GM21381 (cell line): ENCODE measurements around the gene MACROD2.
A peak's percentile ranks its signal among the peaks of the same experiment; 100 is the strongest.

Source experiments
- ATAC-seq: cut with Tn5 transposase; IDR thresholded peaks from one replicate; pipeline ENCODE4 v1.9.1; 2021; ENCODE audit warnings: mild to moderate bottlenecking, moderate library complexity; ENCODE audit not compliant: unreplicated experiment

Gene MACROD2

GRCh38 chr20:15061955-15062354, 1066.6 kb downstream of the MACROD2 start:
- no peak for ATAC-seq

DNA sequence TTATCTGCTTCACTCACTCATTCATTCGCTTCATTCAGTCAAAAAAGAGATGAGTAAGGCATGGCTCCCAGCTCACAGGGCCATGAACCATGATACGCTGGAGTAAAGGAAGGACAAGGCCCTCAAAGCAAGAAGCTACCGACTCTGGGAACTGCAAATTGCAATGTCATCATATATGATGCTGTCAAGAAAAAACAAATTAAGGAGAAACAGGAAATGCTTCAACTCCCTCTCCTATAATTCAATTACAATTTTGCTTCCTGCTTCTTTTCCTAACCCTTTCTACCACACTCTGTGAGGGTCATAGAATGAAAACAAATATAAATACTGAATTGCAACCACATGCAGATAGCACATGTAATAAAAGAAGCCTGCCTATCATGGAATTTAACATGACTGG, 1067.8 kb downstream of the MACROD2 start:
- ATAC-seq = no peak

- ATAC-seq = no peak
Observed at GRCh38 chr20:15064741-15065140, 1069.4 kb downstream of the MACROD2 start.

DNA sequence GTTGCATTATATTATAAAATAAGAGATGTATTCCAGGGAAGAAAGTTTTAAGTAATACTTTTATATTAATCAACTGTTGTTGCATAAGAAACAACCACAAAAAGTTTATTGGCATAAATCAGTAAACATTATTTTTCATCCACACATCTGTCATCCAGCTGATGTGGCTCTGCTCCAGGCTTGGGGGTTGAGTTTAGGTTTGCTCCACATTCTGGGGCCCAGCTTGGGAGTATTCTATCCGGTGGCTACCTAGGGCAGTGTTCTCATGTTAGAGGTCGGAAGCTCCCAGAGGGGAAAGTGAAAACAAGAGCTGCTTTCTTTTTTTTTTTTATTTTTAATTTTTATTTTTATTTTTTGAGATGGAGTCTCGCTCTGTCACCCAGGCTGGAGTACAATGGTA, 1070.5 kb downstream of the MACROD2 start:
- ATAC-seq = no peak

GRCh38 chr20:15068486-15068885, 1073.2 kb downstream of the MACROD2 start:
- ATAC-seq = no peak

DNA sequence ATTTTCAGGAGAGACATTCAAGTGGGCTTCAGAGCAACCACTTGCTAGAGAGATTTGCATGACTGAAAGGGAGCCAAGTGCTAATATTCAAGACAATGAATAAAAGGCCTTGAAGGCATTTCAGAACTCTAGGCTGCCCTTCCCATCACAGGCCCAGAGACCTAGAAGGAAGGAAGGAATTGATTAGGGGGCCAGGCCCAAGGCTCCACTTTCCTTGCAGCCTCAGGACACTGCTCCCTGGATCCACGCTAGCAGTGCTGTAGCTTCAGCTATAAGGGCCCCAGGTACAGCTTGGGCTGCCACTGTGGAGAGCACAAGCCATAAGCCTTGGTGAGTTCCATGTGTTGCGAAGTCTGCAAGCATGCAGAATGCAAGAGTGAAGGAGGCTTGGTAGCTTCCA, 1074.0 kb downstream of the MACROD2 start:
- ATAC-seq = no peak

DNA sequence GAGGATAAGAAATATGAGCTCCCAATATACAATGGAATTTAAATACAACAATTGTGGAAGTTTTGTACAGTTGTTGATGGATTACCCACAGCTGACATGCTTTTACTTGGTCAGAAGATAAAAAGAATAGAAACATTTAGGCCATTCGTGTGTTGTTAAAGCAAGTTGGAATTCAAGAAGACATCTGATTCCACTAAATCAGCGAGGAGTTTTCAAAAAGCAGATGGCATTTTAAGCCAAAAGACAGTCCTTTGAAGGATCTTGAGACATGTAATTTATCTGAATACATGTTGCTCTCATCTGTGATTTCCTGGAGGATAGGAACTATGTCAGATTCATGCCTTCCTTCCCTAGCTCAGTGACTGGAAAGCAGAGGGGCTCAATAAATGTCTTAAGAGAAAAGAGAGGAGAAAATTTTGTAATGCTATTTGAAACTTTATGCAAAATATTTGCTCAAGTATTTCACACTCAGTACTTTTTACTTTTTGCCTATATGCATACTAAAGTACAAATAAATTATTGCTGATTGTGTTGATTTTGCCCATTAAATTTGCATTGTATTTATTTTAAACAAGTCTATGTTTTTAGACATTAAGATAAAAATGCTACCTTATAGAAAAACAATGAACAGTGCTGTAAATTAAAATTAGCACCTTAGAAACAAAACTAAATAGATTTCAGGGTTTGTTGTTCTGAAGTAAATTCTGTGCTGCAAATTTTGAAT, 1075.9 kb downstream of the MACROD2 start:
- no peak for ATAC-seq

DNA sequence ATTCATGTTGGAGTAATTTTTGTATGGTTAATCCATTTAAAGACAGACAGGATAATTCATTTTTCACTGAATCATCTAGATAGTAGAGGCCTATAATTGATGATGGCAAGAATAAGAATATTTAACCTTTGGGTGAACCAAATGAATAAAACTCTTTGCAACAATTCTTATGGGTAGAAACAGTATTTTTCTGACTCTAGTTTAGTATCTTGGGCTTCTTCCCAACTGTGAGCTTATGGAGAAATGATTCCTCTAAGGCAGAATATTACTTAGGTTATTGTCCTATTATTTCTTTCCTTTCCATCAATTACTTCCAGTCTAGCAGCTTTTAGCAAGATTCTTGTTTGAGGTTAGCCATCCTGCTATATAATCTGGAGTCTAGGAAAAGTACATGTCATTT, 1077.0 kb downstream of the MACROD2 start:
- no peak for ATAC-seq

DNA sequence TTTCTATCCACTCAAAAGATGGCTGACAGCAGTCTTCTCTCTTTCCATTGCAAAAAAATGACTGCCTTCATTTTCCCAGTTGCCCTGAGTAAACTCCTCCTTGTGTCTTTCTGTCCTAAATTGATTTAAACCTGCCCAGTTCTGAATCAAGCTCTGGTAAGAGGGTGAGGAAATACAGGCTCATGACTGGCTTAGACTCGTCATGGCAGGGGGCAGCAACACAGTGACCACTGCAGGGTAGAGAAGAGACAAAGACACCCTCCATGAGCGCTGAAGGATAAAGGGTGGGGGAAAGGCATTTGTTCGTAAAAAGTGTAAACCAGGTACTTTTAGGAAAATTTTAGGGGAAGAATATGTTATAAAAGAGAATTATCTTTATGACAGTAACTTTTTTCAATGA, 1080.3 kb downstream of the MACROD2 start:
- no peak for ATAC-seq

DNA sequence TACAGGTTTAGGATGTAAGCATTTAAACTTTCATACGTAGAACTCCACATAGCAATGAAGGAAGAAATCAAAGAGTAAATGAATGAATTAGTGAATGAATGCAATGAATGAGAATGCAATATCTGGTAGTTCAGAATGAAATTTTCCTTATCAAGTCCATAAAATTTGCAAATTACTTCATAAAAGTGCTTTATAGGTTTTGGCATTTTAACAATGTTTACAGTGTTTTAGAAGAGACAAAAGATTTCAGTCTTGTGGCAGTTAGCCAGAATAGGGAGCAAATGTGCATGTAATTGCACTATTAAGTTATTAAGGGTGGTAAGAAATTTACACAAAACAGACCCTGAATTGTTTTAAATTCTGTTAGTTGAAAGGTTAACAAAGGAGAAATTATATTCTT, 1081.5 kb downstream of the MACROD2 start:
- no peak for ATAC-seq

DNA sequence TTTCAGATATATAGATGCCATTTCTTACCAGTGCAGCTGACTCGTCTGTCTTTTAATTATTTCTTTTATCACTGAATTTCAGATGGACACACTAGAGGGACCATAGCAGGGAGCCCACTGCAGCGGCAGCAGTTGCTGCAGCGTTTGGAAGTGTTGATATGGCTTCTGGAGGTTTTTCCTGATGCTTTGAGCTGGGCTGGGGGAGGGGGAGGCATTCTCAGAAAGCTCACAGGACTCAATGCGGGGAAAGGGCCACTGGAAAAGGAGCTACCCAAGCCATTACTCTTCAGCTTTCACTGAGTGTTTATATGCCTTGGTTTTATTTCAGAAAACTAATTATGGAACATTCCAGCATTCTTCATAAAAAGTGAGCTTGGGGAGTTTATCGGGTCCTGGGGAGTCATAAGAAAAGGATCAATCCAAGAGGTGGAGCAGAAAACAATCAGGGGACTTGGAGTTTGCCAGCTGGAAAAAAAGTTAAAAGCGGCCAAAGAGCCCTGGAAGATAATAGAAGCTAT, 1082.5 kb downstream of the MACROD2 start:
- no peak for ATAC-seq

DNA sequence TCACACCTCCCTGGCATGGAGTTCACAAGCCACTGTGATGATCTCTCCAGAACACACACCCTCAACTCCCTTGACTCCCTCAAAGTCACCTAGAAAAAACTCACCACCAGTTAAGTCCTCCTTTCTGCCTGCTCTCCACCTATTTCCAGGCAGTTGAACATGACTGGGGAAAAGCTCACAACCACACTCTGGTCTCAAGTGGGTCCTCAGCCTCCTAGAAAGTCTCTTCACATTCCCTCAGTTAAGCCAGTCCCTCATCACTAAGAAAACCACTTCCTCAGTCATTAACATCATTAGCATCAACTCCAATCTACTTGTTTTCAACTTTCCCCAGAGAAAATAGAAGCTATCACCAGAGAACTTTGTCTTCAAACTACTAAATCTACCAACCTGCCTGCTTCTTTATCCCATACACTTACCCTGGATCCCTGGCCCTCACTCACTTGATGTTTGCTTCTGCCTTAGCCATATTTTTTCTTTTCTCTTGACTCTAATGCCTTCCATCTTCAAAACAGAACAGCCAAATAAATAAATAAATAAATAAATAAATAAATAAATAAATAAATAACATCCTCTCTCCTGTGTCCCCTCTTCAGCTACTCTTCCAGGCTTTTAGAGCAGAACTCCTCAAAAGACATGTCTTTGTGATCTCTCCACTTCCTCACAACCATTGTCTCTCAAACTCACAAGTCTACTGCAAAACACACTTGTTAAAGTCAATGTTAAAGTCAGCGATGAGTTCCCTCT, 1084.5 kb downstream of the MACROD2 start:
- no peak for ATAC-seq

DNA sequence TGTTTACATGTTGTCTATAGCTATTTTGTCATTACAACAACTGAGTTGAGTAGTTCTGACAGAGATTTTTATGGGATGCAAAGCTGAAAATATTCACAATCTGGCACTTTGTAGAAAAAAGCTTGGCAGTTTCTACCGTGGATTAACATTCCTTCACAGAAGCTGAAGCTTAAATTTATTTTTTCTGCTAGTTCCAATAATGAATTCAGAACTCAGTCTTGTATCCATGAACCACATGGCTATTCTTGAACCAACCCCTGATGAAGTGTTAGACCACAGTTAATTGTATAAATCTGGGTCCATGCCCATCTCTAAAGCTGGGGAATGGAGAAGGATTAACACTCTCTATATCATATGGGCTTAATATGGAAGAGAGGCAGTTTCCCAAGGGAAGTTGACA, 1085.9 kb downstream of the MACROD2 start:
- ATAC-seq = no peak

GRCh38 chr20:15091421-15092037, 1096.2 kb downstream of the MACROD2 start:
- ATAC-seq = no peak

- ATAC-seq = no peak
Observed at GRCh38 chr20:15098351-15098750, 1103.0 kb downstream of the MACROD2 start.

- no peak for ATAC-seq
Observed at GRCh38 chr20:15099130-15099529, 1103.8 kb downstream of the MACROD2 start.

- ATAC-seq = peak; percentile 73
Observed at GRCh38 chr20:15100506-15101160, 1105.3 kb downstream of the MACROD2 start.

DNA sequence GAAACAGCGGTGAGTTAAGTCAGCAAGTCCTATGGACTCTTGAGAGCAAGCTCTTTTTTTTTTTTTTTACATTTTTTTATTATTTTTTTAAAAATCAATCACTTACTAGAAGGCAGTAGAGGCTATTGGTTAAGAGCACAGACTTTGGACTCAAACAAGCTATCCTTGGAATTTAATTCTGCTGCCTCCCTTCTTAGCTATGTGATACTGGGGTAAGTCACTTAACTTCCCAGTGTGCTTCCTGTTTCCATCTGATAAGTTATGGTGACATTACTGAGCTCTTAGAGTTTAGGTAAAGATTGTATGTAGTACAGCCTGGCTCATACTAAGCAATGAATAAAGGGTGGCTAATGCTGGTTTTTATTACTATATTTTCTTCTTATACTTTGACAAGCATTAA, 1112.6 kb downstream of the MACROD2 start:
- ATAC-seq = no peak

DNA sequence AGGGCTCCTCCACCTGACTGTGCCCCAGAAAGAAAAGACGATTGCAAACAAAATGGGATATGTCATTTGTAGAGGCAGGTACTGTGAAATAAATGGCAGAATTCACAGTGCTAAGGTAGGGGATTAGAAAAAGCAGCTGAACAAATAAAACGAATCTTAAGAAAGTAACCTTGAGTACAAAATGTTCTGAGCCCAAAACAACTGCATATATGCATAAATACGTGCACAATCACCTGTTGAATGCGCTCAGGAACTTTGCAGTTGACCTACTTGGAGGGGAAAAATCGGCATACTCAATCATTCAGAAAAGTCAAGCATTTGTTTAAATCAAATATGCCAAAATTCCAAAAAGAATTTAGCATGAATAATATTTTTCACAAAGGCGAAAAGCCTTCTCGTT, 1114.2 kb downstream of the MACROD2 start:
- no peak for ATAC-seq

GRCh38 chr20:15111654-15112053, 1116.3 kb downstream of the MACROD2 start:
- ATAC-seq = no peak

DNA sequence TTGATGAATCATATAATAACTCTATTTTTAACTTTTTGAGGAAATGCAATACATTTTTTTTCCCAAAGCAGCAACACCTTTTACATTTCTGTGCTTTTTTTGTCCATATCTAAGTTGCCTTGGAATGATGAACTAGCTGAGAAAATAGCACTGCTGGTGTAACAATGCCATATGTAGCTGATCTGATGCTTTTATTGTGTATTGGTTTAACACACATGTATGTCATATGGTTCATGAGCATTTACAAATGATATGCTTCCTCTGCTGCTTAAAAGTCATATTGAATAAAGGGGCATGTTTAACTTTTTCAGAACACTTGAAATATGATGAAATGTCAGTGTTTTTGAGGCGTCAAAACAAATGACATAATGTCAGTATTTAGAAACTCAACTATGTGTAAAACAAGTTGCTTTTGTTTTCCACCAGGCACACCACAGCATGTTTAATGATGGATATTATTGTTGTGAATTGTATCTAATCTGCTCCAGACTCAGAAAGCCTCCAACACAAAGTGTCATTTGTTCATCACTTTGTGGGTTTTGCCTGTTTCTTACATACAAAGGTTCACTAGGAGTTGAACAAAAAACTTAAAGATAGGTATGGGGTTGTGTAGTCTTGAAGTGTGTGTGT, 1117.9 kb downstream of the MACROD2 start:
- ATAC-seq = no peak
